Suprapubic skin (tissue), 4 donors: ENCODE data around the gene MRPL32.

Source experiments
- CTCF ChIP-seq, 2 donors: fragments of 200-600 bp in 1 of 2; fragments of 450-650 bp in 1 of 2; sonication (generic) in 1 of 2; IDR thresholded peaks; one replicate each; pipeline ENCODE4 v1.5.1; 2016 to 2019; ENCODE audit warnings: antibody characterized with exemption in 2 of 2, mild to moderate bottlenecking in 1 of 2, moderate library complexity in 1 of 2
- EP300 ChIP-seq: sonication (generic); formaldehyde crosslinking; IDR thresholded peaks from one replicate; pipeline ENCODE4 v1.6.1; 2017; ENCODE audit warnings: antibody characterized with exemption
- POLR2AphosphoS5 ChIP-seq, 3 donors: sonication (generic); formaldehyde crosslinking; IDR thresholded peaks; one replicate each; pipeline ENCODE4 v1.6.1; 2017; ENCODE audit warnings: antibody characterized with exemption in 3 of 3

- TF ChIP-seq POLR2AphosphoS5 (IDR thresholded peaks at IDR 0.05) (no peak), CTCF (IDR thresholded peaks at IDR 0.05) (no peak), EP300 (no peak)
Measured at GRCh38 chr7:42932811-42933591, 825 bp downstream of the MRPL32 start.
